NCI-H1417 treated with DMSO at 0.1 percent for 48 hours (cell line): ENCODE results near the gene RAB3A.

Experiments used
- DNase-seq: peaks from one replicate; lab custom pipeline; 2025; lab: John Stamatoyannopoulos, UW

The RAB3A gene, protein sequence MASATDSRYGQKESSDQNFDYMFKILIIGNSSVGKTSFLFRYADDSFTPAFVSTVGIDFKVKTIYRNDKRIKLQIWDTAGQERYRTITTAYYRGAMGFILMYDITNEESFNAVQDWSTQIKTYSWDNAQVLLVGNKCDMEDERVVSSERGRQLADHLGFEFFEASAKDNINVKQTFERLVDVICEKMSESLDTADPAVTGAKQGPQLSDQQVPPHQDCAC

DNA sequence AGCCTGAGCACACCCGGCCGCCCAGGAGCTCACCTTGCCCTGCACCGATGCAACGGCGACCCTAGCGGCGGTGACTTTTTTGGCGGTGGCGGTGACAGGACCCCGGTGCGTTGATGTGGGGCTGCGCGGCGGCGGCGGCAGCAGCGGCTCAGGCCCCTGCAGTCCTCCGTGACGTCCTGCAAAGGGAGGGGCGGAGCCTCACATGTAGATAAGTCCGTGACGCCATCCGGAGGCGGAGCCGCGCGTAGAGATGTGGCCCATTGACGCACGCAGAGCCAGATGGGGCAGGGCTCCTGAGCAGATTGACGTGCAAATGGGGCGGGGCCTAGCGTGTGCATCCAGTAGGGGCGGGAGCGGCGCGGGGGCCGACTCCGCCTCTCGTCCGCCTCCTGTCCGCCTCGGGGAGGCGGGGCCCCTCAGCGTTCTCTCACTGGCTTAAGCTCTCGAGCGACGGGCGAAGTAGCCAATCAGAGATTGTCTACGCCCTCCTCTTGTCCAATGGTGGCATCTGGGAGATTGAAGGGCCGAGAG lies at the start of gene RAB3A:
RAB3A (minus strand) TSS at position 180 of the 531 bp plus-strand sequence. CDS start 1,302 bp downstream, outside the sequence.
- peak; percentile 98 for DNase-seq

DNA sequence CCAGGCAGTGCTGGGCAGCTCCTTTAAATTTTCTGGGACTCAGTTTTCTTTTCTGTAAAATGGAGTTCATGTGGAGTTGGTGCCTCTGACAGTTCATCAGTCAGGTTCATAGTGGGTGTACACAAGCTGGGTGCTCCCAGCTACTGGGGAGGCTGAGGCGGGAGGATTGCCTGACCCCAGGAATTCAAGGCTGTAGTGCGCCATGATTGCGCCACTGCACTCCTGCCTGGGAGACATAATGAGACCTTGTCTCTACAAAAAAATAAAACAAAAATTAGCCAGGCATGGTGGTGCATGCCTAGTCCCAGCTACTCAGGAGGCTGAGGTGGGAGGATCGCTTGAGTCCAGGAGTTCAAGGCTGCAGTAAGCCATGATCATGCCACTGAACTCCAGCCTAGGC lies 49.3 kb upstream of the RAB3A start:
- no peak for DNase-seq

DNA sequence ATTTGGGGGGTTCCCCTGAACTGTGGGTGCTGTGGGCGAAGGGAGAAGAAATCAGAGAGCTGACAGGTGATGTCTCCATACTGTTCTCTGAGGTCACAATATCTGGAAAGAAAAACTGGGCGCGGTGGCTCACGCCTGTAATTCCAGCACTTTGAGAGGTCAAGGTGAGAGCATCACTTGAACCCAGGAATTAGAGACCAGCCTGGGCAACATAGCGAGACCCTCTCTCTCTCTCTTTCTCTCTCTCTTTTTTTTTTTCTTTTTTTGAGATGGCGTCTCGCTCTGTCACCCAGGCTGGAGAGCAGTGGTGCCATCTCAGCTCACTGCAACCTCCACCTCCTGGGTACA lies 48.5 kb upstream of the RAB3A start:
- DNase-seq = no peak

DNA sequence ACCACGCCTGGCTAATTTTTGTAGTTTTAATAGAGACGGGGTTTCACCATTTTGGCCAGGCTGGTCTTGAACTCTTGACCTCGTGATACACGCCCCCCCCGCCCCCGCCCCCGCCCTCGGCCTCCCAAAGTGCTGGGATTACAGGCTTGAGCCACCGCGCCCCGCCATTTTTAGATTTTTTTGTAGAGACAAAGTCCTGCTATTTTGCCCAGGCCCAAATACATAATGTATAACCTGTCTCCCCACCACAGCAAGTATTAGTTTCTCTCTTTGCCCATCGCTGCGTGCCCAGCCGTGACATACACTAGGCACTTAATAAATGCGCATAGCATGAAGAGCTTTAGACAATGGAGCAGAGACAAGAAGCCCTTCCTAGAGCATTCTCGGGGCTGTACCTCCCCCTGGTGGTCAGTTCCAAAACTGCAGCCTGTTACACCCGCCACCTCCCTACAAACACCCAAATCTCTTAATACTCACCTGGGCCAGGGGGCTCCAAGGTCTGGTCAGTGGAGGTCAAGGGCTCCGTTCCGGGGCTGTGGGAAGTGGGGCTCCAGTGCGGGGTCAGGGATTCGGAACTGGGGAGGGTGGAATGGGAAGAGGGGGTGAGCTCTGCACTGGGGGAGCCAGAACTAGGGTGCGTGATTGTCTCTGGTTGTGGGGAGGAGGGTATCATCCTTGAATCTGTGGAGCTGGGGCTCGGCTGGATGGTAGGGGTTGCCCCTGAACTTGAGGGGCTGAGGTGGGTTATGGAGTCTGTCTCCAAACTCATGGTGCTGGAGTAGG lies 47.9 kb upstream of the RAB3A start:
- DNase-seq = peak; percentile 45

DNA sequence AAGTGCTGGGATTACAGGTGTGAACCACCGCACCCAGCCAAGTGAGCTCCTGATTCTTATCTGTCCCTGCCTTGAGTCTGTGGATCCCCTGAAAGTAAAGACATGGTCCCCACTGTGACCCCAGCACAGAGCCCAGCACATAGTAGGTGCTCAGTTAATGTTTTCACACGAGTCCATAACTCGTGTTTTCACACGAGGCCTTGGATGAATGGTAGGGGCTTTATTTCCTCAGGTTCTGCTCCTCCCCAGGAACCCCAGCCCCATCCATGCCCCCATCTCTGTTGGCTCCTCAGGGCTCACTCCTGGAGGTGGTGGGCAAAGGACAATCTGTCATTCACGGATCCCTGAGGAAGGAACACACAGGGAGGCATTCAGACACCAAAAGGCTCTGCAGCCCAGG lies 46.0 kb upstream of the RAB3A start:
- no peak for DNase-seq

DNA sequence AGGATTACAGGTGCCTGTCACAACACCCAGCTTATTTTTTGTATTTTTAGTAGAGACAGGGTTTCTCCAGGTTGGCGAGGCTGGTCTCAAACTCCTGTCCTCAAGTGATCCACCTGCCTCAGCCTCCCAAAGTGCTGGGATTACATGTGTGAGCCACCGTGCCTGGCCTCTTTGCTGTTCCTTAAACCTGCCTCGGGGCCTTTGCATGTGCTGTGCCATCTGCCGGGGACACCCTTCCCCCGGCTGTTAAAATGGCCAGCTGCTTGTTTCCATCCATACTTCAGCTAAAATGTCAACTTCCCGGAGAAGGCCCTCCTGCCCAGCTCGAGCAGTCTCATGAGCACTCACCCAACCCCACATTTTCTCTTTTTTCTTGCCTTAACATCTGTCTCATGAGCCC lies 41.5 kb upstream of the RAB3A start:
- no peak for DNase-seq

DNA sequence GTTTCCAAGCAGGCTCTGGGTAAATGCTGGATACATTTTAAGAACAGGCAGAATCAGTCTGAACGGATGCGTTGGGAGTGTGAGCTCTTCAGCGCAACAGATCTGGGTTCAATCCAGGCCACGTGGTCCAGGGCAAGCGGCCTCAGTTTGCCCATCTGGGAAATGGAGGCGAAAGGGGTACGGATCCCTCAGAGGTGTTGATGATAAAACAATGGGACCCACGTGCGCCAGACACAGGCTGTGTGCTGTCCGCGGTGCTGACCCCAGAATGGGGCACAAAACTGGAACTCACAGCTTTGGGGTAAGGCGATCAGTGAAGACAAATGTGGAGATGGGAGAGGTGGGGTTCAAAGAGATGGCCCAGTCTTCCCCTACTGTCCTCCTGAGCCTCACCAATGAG lies 35.5 kb upstream of the RAB3A start:
- no peak for DNase-seq

DNA sequence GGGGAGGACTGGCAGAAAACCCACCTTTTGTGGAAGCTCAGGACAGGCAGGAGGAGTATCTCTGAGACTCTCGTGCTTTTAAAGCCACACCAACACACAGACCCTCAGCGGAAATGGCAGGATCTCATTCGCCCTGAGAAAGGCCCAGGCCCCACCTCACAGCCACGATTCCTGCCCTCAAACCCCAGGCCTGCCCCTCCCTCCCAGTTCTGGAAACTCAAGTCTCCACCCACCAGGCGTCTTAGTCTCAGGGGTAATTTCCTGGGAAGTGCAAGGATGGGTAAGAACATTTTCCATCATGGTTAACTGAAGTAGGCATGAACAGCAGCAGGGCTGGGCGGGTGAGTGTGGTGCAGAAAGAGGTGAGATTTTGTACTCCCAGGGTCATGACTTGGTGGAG lies 30.4 kb upstream of the RAB3A start:
- no peak for DNase-seq

DNA sequence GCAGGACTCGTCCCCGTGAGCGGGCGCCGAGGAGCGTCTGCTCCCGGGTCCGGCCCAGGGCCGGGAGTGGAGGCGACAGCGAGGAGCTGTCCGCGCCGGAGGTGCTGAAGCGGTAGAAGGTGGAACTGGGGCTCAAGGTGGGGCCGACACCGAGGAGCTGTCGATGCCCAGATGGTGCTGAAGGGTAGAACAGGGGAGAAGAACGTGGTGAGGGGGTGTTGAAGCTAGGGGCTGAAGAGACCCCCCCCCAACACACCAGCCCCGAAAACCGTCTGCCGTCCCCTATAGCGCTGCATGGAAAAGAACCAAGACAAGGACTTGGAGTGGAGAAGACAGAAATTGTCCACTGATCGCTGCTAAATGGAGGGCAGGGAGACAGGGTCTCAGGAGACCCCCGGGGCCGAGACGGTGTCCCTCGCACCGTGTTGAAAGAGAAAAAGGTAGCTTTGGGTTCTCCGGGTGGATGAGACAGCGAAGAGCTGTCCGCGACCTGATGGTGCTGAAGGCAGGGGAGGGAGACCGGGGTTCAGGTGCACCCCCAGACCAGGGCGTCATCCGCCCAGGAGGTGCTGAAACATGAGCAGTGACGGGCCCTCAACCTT lies 29.5 kb upstream of the RAB3A start:
- no peak for DNase-seq

DNA sequence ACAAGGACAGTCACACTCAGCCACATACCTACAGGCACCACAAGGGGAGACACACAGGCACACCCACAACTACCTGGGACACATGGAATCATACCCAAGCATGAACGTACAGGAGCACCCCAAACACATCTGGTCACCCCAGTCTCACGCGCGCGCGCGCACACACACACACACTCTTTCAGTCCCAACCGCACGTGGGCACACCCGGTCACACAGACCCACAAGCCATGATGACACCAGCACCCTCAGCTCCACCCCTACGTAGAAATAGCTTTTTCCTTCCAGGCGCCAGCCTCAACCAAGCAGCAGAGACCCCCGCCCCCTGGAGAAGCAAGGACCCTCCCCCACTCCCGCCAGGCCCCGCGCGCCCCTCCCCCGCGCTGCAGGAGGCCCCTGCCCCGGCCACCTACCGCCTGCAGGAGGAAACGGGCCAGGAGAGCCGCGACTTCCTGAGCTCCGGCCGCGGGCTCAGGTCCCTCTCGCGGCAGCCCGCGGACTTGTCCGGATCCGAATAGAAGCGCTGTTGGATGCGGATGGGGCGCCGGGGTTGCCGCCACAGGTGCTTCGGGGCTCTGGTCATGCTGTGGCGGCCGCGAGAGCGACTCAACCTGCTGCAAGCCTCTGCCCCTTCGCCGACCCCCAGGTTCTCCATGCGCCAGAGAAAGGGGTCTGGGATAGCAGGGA lies 28.8 kb upstream of the RAB3A start:
- no peak for DNase-seq

DNA sequence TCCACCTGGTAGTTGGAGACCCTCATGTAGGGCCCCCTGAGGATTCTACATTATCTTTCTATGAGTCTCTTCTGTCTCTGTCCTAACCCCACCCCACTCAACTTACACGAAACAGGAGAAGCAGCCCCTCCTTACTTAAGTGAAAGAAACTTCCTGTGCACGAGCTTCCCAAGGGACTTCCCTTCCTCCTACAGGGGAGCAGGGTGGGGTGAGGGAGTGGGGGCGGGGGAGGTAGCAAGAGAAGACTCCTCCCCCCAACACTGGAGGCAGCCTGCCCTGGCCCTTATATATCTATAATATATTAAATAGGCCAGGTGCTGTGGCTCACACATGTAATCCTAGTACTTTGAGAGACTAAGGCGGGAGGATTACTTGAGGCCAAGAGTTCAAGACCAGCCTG lies 27.9 kb upstream of the RAB3A start:
- DNase-seq = no peak

DNA sequence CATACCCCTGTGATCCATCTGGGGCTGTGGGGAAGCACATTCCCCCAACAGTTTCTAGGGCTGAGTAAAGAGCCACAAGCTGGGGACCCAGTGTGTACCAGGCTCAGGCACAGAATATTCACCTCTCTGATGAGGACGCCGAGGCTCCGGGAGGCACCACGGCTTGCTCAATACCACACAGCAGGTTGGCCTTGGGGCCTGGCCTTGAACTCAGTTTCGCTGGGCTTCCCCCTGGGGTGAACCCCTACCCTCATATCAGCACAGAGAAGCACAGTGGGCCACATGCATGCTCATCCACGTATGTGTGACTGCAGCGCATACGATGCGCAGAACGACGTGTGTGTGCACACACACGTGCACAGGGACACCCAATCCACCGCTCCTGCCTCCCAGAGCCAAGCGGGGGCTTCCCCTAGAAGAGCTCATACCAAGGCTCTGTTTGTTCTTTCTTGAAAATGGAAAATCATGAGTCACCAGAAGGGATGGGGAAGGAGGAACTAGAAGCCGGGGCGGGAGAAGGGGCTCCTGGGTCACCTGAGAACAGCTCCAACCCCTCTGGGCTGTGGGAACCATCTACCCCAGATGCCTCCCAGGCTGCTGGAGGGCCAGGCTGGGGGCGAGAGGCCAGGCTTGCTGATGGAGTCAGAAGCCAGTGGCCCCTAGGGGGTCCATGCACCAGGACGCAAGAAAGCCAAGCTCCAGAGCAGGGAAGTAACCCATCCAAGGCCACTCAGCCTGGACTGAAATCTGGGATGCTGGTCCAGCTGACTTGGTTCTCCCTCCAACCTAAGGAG lies 27.3 kb upstream of the RAB3A start:
- DNase-seq = no peak

DNA sequence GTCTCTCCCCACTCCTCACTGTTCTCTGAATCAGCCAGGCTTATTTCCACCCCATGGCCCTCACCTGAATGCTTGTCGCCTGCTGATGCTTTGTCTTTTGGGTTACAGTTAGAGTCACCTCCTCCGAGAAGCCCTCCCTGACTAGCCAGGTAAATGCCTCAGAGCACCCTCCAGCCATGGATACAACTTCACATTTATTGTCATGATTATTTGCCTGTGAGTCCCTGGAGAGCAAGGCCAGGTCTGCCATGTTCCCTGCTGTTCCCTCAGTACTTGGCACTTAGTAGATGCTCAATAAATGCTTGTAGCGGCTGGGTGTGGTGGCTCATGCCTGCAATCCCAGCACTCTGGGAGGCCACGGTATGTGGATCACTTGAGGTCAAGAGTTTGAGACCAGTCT lies 26.1 kb upstream of the RAB3A start:
- DNase-seq = no peak

DNA sequence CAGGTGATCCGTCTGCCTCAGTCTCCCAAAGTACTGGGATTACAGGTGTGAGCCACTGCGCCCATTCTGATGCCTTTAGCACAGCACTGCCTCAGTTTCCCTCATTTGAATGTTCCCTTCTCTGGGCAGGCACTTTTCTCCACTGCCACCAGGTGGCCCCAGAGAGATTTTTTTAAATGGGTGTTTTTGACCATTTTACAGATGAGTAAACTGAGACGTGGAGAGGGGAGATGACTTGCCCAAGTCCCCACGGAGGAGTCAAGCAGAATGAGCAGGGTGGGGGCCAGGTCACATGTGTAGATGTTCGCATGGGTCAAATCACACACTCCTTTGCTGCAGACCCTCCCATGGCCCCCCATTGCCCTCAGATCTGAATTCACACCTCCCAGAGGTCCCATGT lies 25.6 kb upstream of the RAB3A start:
- no peak for DNase-seq

DNA sequence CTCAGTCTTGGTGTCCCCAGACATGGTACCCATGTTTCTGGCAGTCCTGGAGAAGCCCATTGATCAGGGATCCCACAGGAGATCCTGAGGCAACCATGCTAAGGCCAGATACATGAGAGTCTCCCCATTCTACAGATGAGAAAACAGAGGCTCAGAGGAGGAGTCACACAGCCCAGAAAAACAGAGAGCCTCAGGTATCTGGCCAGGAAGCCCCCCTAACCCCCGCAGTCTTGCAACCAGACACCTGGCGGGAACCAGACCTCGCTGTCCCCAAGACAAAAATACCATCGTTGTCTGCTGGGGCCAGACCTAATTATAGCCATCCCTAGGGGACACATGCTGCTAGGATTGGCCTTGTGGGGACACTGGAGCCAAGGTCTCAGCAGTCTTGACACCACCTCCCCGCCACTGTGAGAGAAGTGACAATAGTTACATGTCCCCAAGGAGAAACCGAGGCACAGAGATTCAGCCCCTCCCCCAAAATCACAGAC lies 24.0 kb upstream of the RAB3A start:
- DNase-seq = no peak

DNA sequence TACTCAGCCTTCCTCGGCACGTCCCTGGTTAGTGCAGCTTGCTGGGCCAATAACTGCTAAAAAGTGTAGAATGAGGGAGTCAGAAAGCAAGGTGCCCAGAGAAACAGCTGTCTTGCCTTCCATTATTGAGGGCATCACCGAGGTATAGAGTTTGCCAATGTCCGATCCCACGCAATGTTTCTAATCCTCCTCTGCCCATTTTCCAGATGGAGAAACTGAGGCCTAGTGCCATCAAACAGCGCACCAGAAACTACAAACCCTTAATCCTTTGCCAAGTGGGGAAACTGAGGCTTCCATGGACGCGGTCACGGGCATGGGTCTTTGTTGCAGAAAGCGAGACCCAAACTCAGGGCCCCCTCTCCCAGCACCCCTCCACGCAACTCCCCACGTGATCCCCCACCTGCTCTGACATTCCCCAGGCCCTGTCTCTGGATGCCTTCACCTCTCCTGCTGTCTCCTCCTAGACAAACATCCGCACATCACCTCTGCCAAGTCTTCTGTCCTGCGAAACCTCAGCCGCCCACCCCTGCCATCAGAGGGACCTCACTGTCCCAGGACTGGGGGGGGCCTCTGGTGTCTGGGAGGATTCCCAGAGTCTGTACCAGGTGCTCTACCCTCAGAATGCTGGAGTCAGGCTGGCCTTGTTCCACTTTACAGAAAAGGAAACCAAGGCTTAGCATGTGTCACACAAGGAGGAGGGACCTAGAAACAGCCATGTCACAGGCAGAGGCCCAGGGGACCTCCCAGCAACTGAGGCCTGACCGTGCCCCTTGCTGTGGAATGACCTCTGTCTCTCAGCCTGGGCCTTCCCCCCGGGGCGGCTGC lies 23.3 kb upstream of the RAB3A start:
- no peak for DNase-seq

DNA sequence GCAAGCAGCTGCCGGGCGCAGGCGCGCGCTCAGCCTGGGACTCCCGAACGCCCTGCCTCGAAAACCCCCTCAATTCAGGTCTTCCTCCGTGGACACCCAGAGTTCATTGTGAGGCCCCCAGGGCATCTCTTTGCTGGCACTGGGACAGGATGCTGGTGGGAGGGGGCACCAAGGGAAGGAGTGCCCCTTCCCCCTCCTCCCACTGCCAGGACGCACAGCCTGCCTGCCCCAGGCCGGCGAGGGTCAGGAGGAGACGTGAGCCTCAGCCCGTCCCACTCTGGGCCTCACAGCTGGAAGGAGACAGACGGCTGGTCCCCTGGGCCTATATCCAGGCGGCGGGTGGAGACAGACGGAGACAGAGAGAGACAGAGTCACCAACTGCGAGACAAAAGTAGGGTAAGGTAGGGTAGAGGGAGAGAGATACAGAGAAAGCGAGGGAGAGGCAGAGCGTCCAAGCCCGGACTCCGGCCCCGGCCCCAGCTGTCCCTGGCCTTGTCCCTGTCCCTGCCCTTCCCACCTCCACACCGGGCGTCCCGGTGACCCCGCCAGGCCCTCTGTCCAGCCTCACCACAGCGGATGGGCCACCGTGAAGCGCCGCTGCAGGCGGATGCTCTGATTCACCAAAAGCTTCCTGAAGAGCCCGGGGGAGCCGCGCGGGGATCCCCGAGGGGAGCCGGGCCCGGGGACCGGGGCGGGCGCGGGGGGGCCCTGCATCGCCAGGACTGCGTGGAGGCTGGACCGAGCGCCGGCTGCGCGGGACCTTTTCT lies 22.0 kb upstream of the RAB3A start, which contains the start of gene PDE4C:
PDE4C (minus strand) TSS at position 737 of the 767 bp plus-strand sequence; CDS start at position 714, 23 bp downstream.
- DNase-seq = no peak

DNA sequence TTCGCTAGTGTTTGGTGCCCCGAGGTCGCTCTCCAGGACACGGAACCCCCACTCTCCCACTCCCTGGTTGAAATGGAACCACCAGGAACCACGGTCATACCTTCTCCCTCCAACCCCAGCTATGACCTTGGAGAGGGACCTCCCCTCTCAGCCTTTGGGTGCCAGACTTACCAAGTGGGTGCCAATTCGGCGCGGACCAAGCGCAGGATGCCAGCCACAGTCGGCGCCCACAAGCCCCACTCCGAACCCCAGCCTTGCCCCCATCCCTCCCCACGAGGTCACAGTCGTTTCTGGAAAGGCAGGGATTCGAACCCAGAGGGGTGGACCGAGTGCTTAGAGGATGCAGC lies 21.5 kb upstream of the RAB3A start:
- no peak for DNase-seq

DNA sequence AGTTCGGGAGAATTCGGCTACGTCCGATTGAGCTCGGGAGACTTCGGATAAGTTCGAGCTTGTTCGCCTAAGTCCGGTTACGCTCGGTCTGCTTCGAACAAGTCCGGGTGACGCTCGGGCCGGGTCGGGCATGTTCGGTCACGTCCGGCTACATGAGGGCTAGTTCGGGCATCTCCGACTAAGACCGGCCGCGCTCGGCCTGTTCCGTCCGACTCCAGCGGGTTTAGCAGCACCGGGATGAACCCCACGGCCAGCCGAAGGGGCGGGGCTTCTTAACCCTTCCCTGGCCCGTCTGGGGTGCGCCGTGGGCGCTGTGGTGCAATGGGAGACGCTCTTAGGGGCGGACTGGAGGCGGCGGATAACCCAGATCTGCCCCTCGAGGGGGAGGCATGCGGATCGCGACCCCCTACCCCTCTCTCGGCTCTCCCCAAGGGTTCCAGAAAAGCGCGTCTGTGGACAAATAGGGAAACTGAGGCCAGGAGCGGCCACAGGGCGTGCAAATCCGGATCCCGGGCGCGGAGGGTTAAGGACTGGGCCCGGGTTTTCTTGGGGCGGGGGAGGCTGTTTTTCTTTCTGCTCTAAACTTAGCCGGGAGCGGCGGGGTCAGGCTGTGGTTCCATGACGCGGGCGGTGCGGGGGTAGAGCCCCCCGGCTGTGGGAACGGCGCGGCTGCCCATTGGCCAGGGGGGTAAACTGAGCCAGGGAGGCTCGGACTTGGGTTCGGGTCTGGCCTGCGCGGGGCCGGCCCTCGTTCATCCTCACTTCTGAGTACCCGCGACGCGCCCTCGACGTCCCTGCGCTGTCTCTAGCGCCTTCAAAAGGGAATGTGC lies 20.9 kb upstream of the RAB3A start:
- peak; percentile 76 for DNase-seq
